SU-DHL-6 (cell line): ENCODE results near the gene PLXDC1.

Experiments
- H2AFZ ChIP-seq: fragments of 200-600 bp; sonication (generic); 2 replicates; pipeline ENCODE4 v1.6.1; 2014; ENCODE audit warnings: low read depth, mild to moderate bottlenecking, moderate library complexity, mixed read lengths, antibody characterized with exemption, low read length; ENCODE audit not compliant: severe bottlenecking
- H3F3A ChIP-seq: fragments of 200-600 bp; shearing (Covaris generic); 2 replicates; pipeline ENCODE4 v1.6.0; 2016; ENCODE audit warnings: antibody characterized with exemption, mild to moderate bottlenecking; ENCODE audit not compliant: insufficient read depth
- H3K27ac ChIP-seq: fragments of 200-600 bp; sonication (generic); 2 replicates; pipeline ENCODE4 v1.5.1; 2016; ENCODE audit warnings: low read depth, mild to moderate bottlenecking, low read length, moderate library complexity, mixed read lengths
- H3K27me3 ChIP-seq: fragments of 200-600 bp; sonication (generic), shearing (Covaris generic); 2 replicates; pipeline ENCODE4 v1.6.0; 2014; ENCODE audit warnings: mild to moderate bottlenecking, low read length
- H3K36me3 ChIP-seq: fragments of 200-600 bp; sonication (generic); 2 replicates; pipeline ENCODE4 v1.6.1; 2014; ENCODE audit warnings: mild to moderate bottlenecking, low read length, mixed read lengths
- H3K4me2 ChIP-seq: fragments of 300-600, 200-600 bp; shearing (Covaris generic), sonication (generic); 2 replicates; pipeline ENCODE4 v1.6.0; 2014; ENCODE audit warnings: low read length, low read depth, mild to moderate bottlenecking; ENCODE audit not compliant: poor library complexity, severe bottlenecking
- H3K4me3 ChIP-seq: fragments of 200-600 bp; sonication (generic); 2 replicates; pipeline ENCODE4 v1.5.1; 2014; ENCODE audit warnings: antibody characterized with exemption, low read length, mild to moderate bottlenecking, mixed read lengths; ENCODE audit not compliant: insufficient read depth, poor library complexity, severe bottlenecking
- H3K79me2 ChIP-seq: fragments of 200-600 bp; sonication (generic); 2 replicates; pipeline ENCODE4 v1.6.1; 2014; ENCODE audit warnings: mild to moderate bottlenecking, low read length, moderate library complexity; ENCODE audit not compliant: insufficient read depth
- H3K9ac ChIP-seq: fragments of 200-600 bp; sonication (generic); 2 replicates; pipeline ENCODE4 v1.7.0; 2014; ENCODE audit warnings: mild to moderate bottlenecking, low read length
- H3K9me2 ChIP-seq: fragments of 200-600 bp; sonication (generic); replicated peaks from 2 replicates; pipeline ENCODE4 v1.6.1; 2014; ENCODE audit warnings: low read length; ENCODE audit not compliant: insufficient read depth
- H3K9me3 ChIP-seq: fragments of 200-600 bp; sonication (generic); 2 replicates; pipeline ENCODE4 v1.6.1; 2014; ENCODE audit warnings: low read length, mixed read lengths; ENCODE audit not compliant: insufficient read depth
- H4K20me1 ChIP-seq: fragments of 200-600 bp; sonication (generic); 2 replicates; pipeline ENCODE4 v1.6.1; 2014; ENCODE audit warnings: low read depth, mild to moderate bottlenecking, antibody characterized with exemption, low read length, moderate library complexity, mixed read lengths
- EZH2phosphoT487 ChIP-seq: fragments of 200-600 bp; sonication (generic), shearing (Covaris generic); conservative IDR thresholded peaks from 2 replicates; pipeline ENCODE4 v1.6.1; 2018; ENCODE audit warnings: mild to moderate bottlenecking, antibody characterized with exemption, low read length, moderate library complexity, mixed read lengths
- TF ChIP-seq, protein P1 (sequence below): fragments of 200-600 bp; sonication (generic); IDR thresholded peaks from one replicate; pipeline ENCODE4 v1.5.1; 2017; ENCODE audit warnings: antibody characterized with exemption, mild to moderate bottlenecking, low read length, moderate library complexity; ENCODE audit not compliant: insufficient read depth, poor library complexity, severe bottlenecking

The PLXDC1 gene

DNA sequence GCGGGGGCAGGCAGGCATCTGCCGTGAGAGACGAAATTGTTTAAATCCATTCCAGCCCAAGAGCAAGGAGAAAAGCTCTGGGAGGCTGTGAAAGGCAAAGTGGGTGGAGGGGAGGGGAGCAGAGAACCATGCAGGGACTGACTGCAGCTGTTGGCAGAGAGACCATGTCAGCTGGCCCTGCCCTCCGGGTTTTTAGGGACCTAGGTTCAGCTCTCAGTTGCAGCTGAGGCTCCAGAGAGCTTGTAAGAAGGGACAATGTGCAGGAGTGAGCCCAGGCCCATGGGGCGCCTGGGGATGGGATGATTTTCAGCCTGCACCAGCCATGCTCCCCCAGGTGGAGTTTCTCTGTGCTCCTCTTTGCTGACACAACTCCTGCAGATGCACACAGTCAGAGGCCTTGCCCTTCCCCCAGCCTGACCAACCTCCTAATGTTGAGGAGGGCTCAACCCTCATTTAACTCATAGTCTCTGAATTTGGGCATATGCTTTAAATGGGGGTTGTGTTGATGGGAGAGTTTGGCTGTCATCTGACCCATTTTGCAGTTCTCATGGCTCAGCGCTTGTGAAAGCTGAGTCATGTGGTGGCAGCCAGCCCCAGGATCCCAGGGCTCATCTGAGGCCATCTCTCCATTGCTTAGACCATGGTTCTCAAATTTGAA is 70.9 kb downstream of the PLXDC1 start:
- Histone ChIP-seq H3K27ac (no peak overlapping the region), H4K20me1 (no peaks in the 10 kb centered on the region), H3K4me2 (no peak overlapping the region), H3K9ac (no peak overlapping the region), H3K36me3 (no peaks in the 10 kb centered on the region), H3K9me3 (no peaks in the 10 kb centered on the region), H3K79me2 (no peaks in the 10 kb centered on the region), H2AFZ (no peak overlapping the region), H3K4me3 (no peak overlapping the region), H3K27me3 (no peaks in the 10 kb centered on the region), H3F3A (no peaks in the 10 kb centered on the region), H3K9me2 (no peaks in the 10 kb centered on the region)
- TF ChIP-seq, protein P1, sequence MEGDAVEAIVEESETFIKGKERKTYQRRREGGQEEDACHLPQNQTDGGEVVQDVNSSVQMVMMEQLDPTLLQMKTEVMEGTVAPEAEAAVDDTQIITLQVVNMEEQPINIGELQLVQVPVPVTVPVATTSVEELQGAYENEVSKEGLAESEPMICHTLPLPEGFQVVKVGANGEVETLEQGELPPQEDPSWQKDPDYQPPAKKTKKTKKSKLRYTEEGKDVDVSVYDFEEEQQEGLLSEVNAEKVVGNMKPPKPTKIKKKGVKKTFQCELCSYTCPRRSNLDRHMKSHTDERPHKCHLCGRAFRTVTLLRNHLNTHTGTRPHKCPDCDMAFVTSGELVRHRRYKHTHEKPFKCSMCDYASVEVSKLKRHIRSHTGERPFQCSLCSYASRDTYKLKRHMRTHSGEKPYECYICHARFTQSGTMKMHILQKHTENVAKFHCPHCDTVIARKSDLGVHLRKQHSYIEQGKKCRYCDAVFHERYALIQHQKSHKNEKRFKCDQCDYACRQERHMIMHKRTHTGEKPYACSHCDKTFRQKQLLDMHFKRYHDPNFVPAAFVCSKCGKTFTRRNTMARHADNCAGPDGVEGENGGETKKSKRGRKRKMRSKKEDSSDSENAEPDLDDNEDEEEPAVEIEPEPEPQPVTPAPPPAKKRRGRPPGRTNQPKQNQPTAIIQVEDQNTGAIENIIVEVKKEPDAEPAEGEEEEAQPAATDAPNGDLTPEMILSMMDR = no peak
- no peak for TF ChIP-seq EZH2phosphoT487

DNA sequence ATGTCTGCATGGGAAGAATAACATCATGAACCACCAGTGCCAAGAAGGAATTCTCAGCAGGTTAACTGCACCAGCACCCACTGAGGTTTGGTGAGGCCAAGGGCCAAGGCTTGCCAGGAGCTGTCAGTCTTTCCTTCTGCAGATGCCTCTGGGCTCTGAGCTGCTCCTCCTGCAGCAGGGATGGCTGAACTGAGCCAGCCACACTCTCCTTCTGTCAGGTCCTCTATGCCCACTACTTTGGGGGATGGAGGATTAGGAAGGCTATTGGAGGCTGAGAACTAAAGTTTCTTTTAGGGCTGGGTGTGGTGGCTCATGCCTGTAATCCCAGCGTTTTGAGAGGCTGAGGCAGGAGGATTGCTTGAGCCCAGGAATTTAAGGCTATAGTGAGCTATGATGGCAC is 71.6 kb downstream of the PLXDC1 start:
- no peaks in the 10 kb centered on the region for H3K9me3 ChIP-seq
- H3K36me3 ChIP-seq = no peaks in the 10 kb centered on the region
- H3K27me3 ChIP-seq = no peaks in the 10 kb centered on the region
- no peak overlapping the region for H3K4me3 ChIP-seq
- H3K79me2 ChIP-seq = no peaks in the 10 kb centered on the region
- H3F3A ChIP-seq = no peaks in the 10 kb centered on the region
- TF ChIP-seq, protein P1 = no peak
- no peak for TF ChIP-seq EZH2phosphoT487
- H3K4me2 ChIP-seq = no peak overlapping the region
- H3K9me2 ChIP-seq = no peaks in the 10 kb centered on the region
- no peaks in the 10 kb centered on the region for H4K20me1 ChIP-seq
- H3K9ac ChIP-seq = no peak overlapping the region
- H2AFZ ChIP-seq = no peak overlapping the region
- no peak overlapping the region for H3K27ac ChIP-seq

DNA sequence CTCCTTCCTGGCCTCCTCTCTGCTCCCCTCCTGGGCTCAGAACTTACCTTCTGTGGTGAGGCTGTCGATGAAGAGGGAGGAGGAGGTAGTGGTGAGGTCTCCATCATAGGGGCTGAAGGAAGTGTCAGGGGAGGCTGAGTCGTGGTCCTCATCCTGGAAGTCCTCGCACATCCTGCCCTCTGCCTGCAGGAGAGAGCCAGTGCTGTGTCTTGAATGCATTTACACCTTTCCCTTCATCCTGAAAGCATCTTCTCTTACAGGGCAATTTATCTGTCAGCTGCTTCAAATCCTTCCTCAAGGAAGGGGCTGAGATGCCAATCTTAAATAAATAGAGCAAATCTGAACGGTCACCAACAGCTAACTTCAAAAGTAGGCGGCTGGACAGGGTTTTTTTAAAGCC is 73.6 kb downstream of the PLXDC1 start:
- no peaks in the 10 kb centered on the region for H4K20me1 ChIP-seq
- H3K9ac ChIP-seq = no peak overlapping the region
- no peaks in the 10 kb centered on the region for H3F3A ChIP-seq
- no peaks in the 10 kb centered on the region for H3K9me3 ChIP-seq
- H3K27me3 ChIP-seq = no peaks in the 10 kb centered on the region
- no peak for TF ChIP-seq EZH2phosphoT487
- TF ChIP-seq, protein P1 = no peak
- no peaks in the 10 kb centered on the region for H3K79me2 ChIP-seq
- no peak overlapping the region for H3K4me3 ChIP-seq
- no peak overlapping the region for H3K4me2 ChIP-seq
- no peaks in the 10 kb centered on the region for H3K36me3 ChIP-seq
- no peak overlapping the region for H2AFZ ChIP-seq
- H3K27ac ChIP-seq = no peak overlapping the region
- H3K9me2 ChIP-seq = no peaks in the 10 kb centered on the region
